Thoracic aorta (tissue), 2 donors: ENCODE data around the gene SRC. TPM values are rescaled to one million over a fixed set of nuclear protein-coding genes. Genes with fewer than 3 reads are reported as not detected.
A peak's percentile ranks its signal among the peaks of the same experiment; 100 is the strongest.

Experiments used
- ATAC-seq: fragments of 150-250 bp; one replicate; pipeline ENCODE4 v1.8.0; 2017; ENCODE audit warnings: low read depth; ENCODE audit not compliant: insufficient number of reproducible peaks, low FRiP score
- DNase-seq: peaks from one replicate; pipeline ENCODE4 v3.0.0-alpha.2; 2020; ENCODE audit warnings: low spot score
- H3K27ac ChIP-seq, 2 donors: fragments of 200-600 bp; sonication (generic); 1 replicate in 1 of 2; 2 replicates in 1 of 2; pipeline ENCODE4 v1.5.1; 2016; ENCODE audit warnings: mild to moderate bottlenecking in 2 of 2, moderate library complexity in 2 of 2
- H3K27me3 ChIP-seq: fragments of 200-600 bp; sonication (generic); replicated peaks from 2 replicates; pipeline ENCODE4 v1.6.0; 2016; ENCODE audit warnings: mild to moderate bottlenecking; ENCODE audit not compliant: insufficient read depth
- H3K36me3 ChIP-seq: fragments of 200-600 bp; sonication (generic); one replicate; pipeline ENCODE4 v1.5.1; 2016
- H3K4me1 ChIP-seq, 2 donors: fragments of 200-600 bp; sonication (generic); 1 replicate in 1 of 2; 2 replicates in 1 of 2; pipeline versions ENCODE4 v1.5.1 to v1.6.0; 2016; ENCODE audit warnings: low read depth in 2 of 2, mild to moderate bottlenecking in 1 of 2; ENCODE audit not compliant: control insufficient read depth in 1 of 2
- H3K4me3 ChIP-seq: fragments of 200-600 bp; sonication (generic); 2 replicates; pipeline ENCODE4 v1.5.1; 2016; ENCODE audit warnings: mild to moderate bottlenecking
- H3K9me3 ChIP-seq: fragments of 200-600 bp; sonication (generic); 2 replicates; pipeline ENCODE4 v1.5.1; 2016
- total RNA-seq, 2 donors: library from RNA; depleted of rRNA; stranded (reverse); fragments of >200 nt; gene quantifications; one replicate each; pipeline versions ENCODE4 v1.1.0 to v1.2.3, GENCODE V29; 2016
- TF ChIP-seq, protein P1 (sequence below): fragments of 200-600 bp; sonication (generic); IDR thresholded peaks from one replicate; pipeline ENCODE4 v1.5.1; 2019; ENCODE audit warnings: antibody characterized with exemption

The SRC gene
- total RNA-seq, 2 donors from 2014 or later = 80.3 to 89.0 TPM

DNA sequence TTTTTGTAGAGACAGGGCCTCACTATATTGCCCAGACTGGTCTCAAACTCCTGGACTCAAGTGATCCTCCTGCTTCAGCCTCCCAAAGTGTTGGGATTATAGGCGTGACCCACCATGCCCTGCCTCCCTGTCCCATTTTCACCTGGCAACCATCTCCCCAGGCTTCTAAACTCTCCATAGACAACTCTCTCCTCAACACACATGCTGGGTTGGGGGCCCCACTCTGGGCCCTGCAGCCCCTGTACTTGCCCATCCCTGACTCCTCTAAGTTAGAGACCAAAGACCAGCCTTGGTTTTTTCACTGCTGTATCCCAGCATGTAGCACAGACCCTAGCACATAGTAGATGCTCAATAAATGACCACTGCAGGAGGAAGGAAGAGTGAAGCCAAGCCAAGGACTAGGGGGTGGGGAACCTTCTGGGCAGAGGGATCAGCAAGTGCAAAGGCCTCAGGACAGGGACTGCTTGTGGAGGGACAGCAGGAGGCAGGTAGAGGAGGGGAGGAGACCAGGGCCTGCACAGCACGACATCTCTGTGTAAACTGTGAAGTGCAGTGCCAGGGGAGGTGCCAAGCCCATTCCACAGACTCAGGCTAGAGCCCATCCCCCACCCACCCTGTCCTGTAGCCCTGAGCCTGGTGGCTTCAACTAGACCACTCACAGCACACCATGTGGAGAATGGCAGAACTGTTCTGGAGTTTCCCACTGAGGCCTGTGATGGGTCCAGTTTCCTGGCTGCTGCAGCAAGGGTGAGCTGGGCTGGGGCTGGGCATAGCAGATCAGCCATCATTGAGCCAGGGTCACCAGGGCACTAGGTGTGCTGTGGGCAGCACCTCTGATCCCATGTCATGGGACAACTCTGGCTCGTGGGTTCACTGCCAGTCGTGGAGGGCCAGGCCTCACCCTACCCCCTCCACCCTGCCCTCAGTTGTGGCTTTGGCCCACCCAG, 3.4 kb upstream of the SRC start:
- no peak overlapping the region for H3K4me3 ChIP-seq
- no peaks in the 10 kb centered on the region for H3K9me3 ChIP-seq
- DNase-seq (no peak), ATAC-seq (no peak)
- H3K27me3 ChIP-seq = no peaks in the 10 kb centered on the region
- H3K4me1 ChIP-seq = peaks cover 5 to 14% of the 10 kb centered on the region in 2 donors
- TF ChIP-seq, protein P1, sequence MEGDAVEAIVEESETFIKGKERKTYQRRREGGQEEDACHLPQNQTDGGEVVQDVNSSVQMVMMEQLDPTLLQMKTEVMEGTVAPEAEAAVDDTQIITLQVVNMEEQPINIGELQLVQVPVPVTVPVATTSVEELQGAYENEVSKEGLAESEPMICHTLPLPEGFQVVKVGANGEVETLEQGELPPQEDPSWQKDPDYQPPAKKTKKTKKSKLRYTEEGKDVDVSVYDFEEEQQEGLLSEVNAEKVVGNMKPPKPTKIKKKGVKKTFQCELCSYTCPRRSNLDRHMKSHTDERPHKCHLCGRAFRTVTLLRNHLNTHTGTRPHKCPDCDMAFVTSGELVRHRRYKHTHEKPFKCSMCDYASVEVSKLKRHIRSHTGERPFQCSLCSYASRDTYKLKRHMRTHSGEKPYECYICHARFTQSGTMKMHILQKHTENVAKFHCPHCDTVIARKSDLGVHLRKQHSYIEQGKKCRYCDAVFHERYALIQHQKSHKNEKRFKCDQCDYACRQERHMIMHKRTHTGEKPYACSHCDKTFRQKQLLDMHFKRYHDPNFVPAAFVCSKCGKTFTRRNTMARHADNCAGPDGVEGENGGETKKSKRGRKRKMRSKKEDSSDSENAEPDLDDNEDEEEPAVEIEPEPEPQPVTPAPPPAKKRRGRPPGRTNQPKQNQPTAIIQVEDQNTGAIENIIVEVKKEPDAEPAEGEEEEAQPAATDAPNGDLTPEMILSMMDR = no peak
- H3K27ac ChIP-seq = no peak overlapping the region
- H3K36me3 ChIP-seq = no peaks in the 10 kb centered on the region

DNA sequence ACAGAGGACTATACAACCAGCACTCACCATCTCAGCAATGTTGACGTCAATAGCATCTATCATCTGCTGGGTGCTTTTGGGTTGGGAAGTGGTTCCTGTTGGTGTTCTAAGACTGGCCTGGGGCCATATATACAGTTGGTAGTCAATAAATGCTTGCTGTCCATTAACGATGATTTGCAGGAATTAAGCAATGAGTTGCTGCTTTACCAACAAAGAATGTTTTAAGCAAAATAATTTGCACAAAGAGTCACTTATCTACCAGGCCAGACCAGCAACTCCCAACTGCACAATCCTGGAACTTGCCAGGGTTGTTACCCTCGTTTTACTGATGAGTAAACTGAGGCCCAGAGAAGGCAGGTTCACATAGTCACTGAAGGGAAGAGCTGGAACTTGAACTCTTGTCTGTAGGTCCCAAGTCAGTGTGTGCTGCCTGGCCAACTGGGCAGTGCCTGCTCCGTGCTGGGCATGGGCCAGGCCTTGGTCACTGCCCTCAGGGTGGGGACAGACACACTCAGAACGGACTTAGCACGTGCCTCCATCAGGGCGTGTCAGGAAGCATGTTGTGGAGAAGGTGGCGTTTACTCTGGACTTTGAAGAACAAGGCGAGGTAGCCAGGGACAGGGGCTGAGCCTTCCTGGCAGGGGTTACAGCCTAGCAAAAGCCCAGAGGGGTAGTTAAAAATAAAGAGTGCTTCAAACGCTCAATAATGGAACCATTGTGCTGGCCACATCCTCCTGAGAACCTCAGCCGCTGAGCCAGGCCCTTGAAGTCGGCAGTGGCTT, 2.5 kb upstream of the SRC start:
- DNase-seq = no peak
- H3K9me3 ChIP-seq = no peaks in the 10 kb centered on the region
- H3K27ac ChIP-seq = no peak overlapping the region
- H3K36me3 ChIP-seq = no peaks in the 10 kb centered on the region
- H3K4me3 ChIP-seq = no peak overlapping the region
- H3K27me3 ChIP-seq = no peaks in the 10 kb centered on the region
- peaks cover 11 to 23% of the 10 kb centered on the region in 2 donors for H3K4me1 ChIP-seq
- ATAC-seq = no peak
- TF ChIP-seq, protein P1 = no peak

DNA sequence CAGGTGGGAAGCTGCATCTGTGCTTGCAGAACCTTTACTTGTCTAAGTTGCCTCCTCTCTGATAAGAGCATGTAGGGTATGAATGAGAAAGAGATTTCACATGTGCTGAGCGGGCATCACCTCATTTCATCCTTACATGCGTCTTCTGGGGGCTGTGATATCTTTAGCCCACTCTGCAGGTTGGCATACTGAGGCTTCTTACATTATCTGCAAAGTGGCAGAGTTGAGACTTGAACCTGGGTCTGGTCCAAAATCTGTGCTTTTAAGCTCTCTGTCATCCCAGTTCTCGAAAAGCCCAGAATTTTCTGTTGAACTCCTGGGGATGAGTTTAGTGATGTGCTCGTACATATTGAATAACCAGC, 2.0 kb upstream of the SRC start:
- no peaks in the 10 kb centered on the region for H3K36me3 ChIP-seq
- no peaks in the 10 kb centered on the region for H3K27me3 ChIP-seq
- H3K9me3 ChIP-seq = no peaks in the 10 kb centered on the region
- no peak overlapping the region for H3K4me3 ChIP-seq
- ATAC-seq (no peak), DNase-seq (no peak)
- H3K4me1 ChIP-seq = peaks cover 11 to 29% of the 10 kb centered on the region in 2 donors
- no peak overlapping the region for H3K27ac ChIP-seq
- TF ChIP-seq, protein P1 = no peak

DNA sequence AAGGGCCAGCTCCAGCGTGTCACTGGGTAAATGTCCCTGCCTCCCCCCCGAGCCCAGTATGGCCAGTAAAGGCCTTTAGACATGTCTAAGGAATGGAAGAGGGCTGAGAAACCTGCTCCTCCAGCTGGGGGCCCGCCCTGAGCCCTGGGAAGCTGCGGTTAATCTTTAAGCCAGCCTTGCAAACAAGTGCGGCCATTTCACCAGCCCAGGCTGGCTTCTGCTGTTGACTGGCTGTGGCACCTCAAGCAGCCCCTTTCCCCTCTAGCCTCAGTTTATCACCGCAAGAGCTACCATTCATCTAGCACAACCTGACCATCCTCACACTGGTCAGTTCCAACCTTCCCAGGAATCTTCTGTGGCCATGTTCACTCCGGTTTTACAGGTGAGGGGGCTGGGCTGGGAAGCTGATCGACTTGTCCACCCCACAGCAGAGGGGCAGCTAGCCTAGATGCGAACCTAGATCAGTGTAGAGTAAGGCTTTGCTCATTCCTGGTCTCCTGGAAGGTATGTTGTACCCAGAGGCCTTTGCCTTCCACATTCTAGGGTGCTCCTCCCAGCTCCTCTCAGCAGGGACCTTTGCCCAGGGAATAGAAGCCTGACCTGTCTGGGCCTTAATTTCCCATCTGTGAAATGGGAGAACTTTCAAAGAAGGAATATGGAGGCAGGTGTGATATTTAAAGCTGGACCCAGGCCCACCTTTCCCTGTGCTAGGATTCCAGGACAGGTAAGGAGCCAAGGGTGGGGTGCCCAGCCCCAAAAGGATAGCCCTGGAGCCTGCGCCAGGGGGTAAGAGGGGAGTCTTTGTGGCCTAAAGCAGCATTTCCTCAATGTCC, 1.2 kb upstream of the SRC start:
- no peaks in the 10 kb centered on the region for H3K9me3 ChIP-seq
- no peak for ATAC-seq
- H3K4me3 ChIP-seq = no peak overlapping the region
- H3K4me1 ChIP-seq = peaks cover 17 to 37% of the 10 kb centered on the region in 2 donors
- no peaks in the 10 kb centered on the region for H3K27me3 ChIP-seq
- TF ChIP-seq, protein P1 = no peak
- DNase-seq = no peak
- H3K27ac ChIP-seq = peak overlapping the region in 1 of 2 donors; percentile 92
- H3K36me3 ChIP-seq = no peaks in the 10 kb centered on the region
